ENCODE data around the gene WDR45. TPM values are rescaled to one million over a fixed set of nuclear protein-coding genes. Genes with fewer than 3 reads are reported as not detected.

The WDR45 gene
- total and polyA plus RNA-seq, 11 donors, result 49.2 to 98.5 (median 68.5) TPM

GRCh38 chrX:49066690-49067089 is 13.0 kb downstream of the WDR45 start:
- intact Hi-C loops (cut with DNase I), result no loop called here
- no peak overlapping the region for H3K4me3 ChIP-seq
- H3K27ac ChIP-seq, result no peak overlapping the region
- DNase-seq (no peak), ATAC-seq (no peak)
- 75 to 88% (median 78%) methylated on average over 8 to 9 of the region's 9 CpGs for WGBS, 4 donors
- H3K4me1 ChIP-seq, result no peaks in the 10 kb centered on the region
- H3K9me3 ChIP-seq, result no peaks in the 10 kb centered on the region
- TF ChIP-seq POLR2A (IDR thresholded peaks at IDR 0.05), result no peak
- TF ChIP-seq CTCF (IDR thresholded peaks at IDR 0.05), result no peak
- no peaks in the 10 kb centered on the region for H3K36me3 ChIP-seq
- H3K27me3 ChIP-seq, result no peaks in the 10 kb centered on the region

DNA sequence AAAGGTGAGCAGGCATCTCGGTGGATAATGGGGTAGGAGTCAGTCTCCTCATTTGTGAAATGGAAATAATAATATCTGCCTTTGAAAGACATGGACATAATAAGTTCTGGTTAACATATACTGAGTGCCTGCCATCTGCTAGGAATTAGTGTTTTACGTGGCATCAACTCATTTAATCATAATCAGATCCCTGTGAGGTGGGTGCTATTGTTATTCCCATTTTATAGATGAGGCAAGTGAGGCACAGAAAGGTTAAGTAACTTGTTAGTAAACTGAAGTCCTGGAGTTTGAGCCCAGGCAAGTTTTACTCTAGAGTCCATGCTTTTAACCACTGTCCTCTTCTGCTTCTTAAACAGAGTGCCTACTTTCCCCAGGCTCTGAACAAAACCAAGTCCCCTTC is 13.4 kb downstream of the WDR45 start:
- ATAC-seq, result no peak

DNA sequence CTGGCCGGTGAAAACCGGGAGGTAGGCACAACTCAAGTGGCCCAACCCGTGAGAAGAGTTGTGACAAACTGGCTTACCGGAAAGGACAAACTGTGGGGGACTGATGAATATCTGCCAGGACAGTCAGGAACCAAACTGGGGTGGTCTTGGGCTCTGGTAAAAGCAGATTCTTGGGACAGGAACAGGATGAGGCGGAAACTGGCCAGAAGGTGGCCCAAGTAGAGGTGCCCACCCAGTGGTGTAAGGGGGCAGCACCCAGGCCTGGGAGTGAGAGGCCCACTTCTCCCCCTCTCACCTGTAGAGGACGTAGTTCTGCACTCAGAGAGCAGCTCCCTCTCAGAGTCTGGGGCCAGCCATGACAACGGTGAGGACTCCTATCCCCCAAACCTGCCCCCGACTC is 15.0 kb downstream of the WDR45 start:
- Histone ChIP-seq H3K27me3 (no peaks in the 10 kb centered on the region), H3K27ac (no peak overlapping the region), H3K4me3 (no peak overlapping the region), H3K9me3 (no peaks in the 10 kb centered on the region), H3K36me3 (no peaks in the 10 kb centered on the region), H3K4me1 (no peaks in the 10 kb centered on the region)
- intact Hi-C loops (cut with DNase I), result no loop called here
- no peak for DNase-seq
- ATAC-seq, result no peak
- TF ChIP-seq POLR2A (IDR thresholded peaks at IDR 0.05) (no peak), CTCF (IDR thresholded peaks at IDR 0.05) (no peak)
- WGBS, 4 donors, result 82 to 91% (median 90%) methylated on average over 8 of the region's 8 CpGs

More for the DNA sequence above, 13.4 kb downstream of the WDR45 start:
- Histone ChIP-seq H3K27ac (no peak overlapping the region), H3K4me3 (no peak overlapping the region), H3K36me3 (no peaks in the 10 kb centered on the region), H3K4me1 (no peaks in the 10 kb centered on the region), H3K27me3 (no peaks in the 10 kb centered on the region), H3K9me3 (no peaks in the 10 kb centered on the region)
- no peak for DNase-seq
- WGBS, 4 donors, result 70 to 94% (median 91%) methylated on average over 2 of the region's 2 CpGs
- TF ChIP-seq POLR2A (IDR thresholded peaks at IDR 0.05) (no peak), CTCF (IDR thresholded peaks at IDR 0.05) (no peak)
- intact Hi-C loops (cut with DNase I), result no loop called here

DNA sequence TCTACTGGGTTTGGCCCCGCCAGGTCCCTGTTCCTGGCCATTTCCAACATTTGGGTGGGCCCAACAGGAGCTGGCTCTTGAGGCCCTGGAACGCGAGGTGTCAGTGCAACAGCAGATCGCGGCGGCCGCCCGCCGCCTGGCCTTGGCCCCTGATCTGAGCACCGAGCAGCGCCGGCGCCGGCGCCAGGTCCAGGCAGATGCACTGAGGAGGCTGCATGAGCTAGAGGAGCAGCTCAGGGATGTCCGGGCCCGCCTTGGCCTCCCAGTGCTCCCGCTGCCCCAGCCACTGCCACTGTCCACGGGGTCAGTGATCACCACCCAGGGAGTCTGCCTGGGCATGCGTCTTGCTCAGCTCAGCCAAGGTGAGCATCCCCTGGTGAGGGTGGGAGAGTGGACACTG is 15.4 kb downstream of the WDR45 start:
- H3K27ac ChIP-seq, result no peak overlapping the region
- DNase-seq (no peak), ATAC-seq (no peak)
- H3K4me1 ChIP-seq, result no peaks in the 10 kb centered on the region
- WGBS, 4 donors, result 73 to 96% (median 91%) methylated on average over 3 to 20 of the region's 20 CpGs
- no peaks in the 10 kb centered on the region for H3K27me3 ChIP-seq
- TF ChIP-seq POLR2A (IDR thresholded peaks at IDR 0.05), result no peak
- TF ChIP-seq CTCF (IDR thresholded peaks at IDR 0.05), result no peak
- intact Hi-C loops (cut with DNase I), result no loop called here
- H3K36me3 ChIP-seq, result no peaks in the 10 kb centered on the region
- H3K4me3 ChIP-seq, result no peak overlapping the region
- no peaks in the 10 kb centered on the region for H3K9me3 ChIP-seq
